Measurements from ENCODE around the gene RPH3AL. TPM values are rescaled to one million over a fixed set of nuclear protein-coding genes. Genes with fewer than 3 reads are reported as not detected.

The RPH3AL gene
- total RNA-seq, 1 experiment from 2014 or later: 3.0 TPM

DNA sequence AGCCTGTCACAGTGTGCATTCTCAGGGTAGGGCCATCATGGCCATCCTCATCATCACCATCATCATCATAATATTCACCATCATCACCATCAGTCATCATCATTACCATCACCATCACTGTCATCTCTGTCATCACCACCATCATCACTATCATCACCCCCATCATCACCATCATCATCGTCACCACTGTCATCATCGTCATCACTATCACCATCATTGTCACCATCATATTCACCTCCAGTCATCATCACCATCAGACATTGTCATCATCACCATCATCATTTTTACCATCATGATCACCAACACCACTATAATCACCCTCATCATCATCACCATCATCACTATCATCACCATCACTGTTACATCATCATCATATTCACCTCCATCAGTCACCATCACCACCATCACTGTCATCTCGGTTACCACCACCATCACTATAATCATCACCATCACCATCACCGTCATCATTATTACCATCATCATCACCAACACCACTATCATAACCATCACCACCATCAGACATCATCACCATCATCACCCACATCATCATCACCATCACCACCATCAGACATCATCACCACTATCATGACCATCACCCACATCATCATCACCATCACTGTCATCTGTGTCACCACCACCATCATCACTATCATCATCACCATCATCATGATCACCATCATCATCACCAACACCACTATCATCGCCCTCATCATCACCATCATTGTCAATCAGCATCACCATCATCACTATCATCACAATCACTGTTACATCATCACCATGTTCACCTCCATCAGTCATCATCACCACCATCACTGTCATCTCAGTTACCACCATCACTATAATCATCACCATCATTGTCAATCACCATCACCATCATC is 8.5 kb downstream of the RPH3AL start:
- WGBS (ENCODE audit: extremely low coverage, insufficient read length, low lambda C conversion rate): 100% methylated on average over 1 of the region's 5 CpGs
- Histone ChIP-seq H4K8ac (replicated peaks; ENCODE audit: insufficient read length, low read depth, low read length) (no peak overlapping the region), H3K79me2 (ENCODE audit: insufficient read depth, low read length) (no peaks in the 10 kb centered on the region), H3T11ph (ENCODE audit: low read length) (no peak overlapping the region), H3K23ac (ENCODE audit: insufficient read length, low read depth, low read length) (no peak overlapping the region), H2BK15ac (ENCODE audit: low read depth, low read length) (no peak overlapping the region), H2BK120ac (ENCODE audit: low read depth, low read length, poor library complexity, severe bottlenecking) (no peak overlapping the region), H3K4ac (ENCODE audit: low read depth, low read length) (no peak overlapping the region), H2BK5ac (ENCODE audit: insufficient read length, low read length) (no peak overlapping the region), H3K23me2 (ENCODE audit: insufficient read length, low read depth, low read length, poor library complexity, severe bottlenecking) (no peaks in the 10 kb centered on the region), H3K18ac (ENCODE audit: insufficient read length, low read depth, low read length) (no peak overlapping the region), H3K79me1 (ENCODE audit: insufficient read depth, low read depth, low read length, poor library complexity, severe bottlenecking) (no peaks in the 10 kb centered on the region), H4K91ac (ENCODE audit: insufficient read length, low read depth, low read length) (no peak overlapping the region), H3K14ac (ENCODE audit: insufficient read depth, low read length) (no peak overlapping the region), H3K27ac (ENCODE audit: insufficient read length, low read depth, low read length) (no peak overlapping the region), H3K27me3 (ENCODE audit: insufficient read depth, low read length) (no peaks in the 10 kb centered on the region), H2AK5ac (ENCODE audit: insufficient read length, low read length) (no peak overlapping the region), H3K4me2 (ENCODE audit: insufficient read depth, insufficient read length, low read length) (no peak overlapping the region), H3K56ac (ENCODE audit: insufficient read length, low read depth, low read length) (no peak overlapping the region), H3K9me3 (ENCODE audit: control insufficient read depth, low read depth, low read length) (no peaks in the 10 kb centered on the region), H4K5ac (ENCODE audit: insufficient read length, low read depth, low read length) (no peak overlapping the region), H2AFZ (ENCODE audit: low read length) (no peak overlapping the region), H3K4me1 (ENCODE audit: insufficient read depth, low read length) (no peaks in the 10 kb centered on the region), H4K20me1 (ENCODE audit: control insufficient read depth, insufficient read depth, insufficient read length) (no peaks in the 10 kb centered on the region), H3K9ac (ENCODE audit: extremely low read depth, insufficient read length, low read length) (no peak overlapping the region), H2BK12ac (ENCODE audit: insufficient read length, low read depth, low read length) (no peak overlapping the region), H2BK20ac (ENCODE audit: low read depth, low read length, poor library complexity, severe bottlenecking) (no peak overlapping the region)
- Mint-ChIP-seq H3K36me3 (ENCODE audit: insufficient read depth in 1 of 3, low read depth in 3 of 3) (no peaks in the 10 kb centered on the region), H3K4me1 (peaks cover 6 to 8% of the 10 kb centered on the region in 2 experiments), H3K27me3 (ENCODE audit: low read depth) (peaks cover 16% of the 10 kb centered on the region), H3K4me3 (no peak overlapping the region; a peak in 1 of 5 replicates), H3K27ac (no peak overlapping the region), H3K9me3 (peaks cover 7% of the 10 kb centered on the region in 2 experiments; a peak in 3 of 5 replicates)
- TF ChIP-seq, protein P1, sequence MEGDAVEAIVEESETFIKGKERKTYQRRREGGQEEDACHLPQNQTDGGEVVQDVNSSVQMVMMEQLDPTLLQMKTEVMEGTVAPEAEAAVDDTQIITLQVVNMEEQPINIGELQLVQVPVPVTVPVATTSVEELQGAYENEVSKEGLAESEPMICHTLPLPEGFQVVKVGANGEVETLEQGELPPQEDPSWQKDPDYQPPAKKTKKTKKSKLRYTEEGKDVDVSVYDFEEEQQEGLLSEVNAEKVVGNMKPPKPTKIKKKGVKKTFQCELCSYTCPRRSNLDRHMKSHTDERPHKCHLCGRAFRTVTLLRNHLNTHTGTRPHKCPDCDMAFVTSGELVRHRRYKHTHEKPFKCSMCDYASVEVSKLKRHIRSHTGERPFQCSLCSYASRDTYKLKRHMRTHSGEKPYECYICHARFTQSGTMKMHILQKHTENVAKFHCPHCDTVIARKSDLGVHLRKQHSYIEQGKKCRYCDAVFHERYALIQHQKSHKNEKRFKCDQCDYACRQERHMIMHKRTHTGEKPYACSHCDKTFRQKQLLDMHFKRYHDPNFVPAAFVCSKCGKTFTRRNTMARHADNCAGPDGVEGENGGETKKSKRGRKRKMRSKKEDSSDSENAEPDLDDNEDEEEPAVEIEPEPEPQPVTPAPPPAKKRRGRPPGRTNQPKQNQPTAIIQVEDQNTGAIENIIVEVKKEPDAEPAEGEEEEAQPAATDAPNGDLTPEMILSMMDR (conservative IDR thresholded peaks at IDR 0.05): no peak
- no peak for DNase-seq

All from H9 (cell line).